HG03060 (cell line): ENCODE measurements around the gene PDE1C.

Experiments used
- ATAC-seq: cut with Tn5 transposase; IDR thresholded peaks from one replicate; pipeline ENCODE4 v1.9.1; 2021; ENCODE audit warnings: low read depth, moderate number of reproducible peaks; ENCODE audit not compliant: unreplicated experiment

PDE1C gene

GRCh38 chr7:31788883-31789680 lies 281.1 kb downstream of the PDE1C start:
- ATAC-seq: no peak

- no peak for ATAC-seq
Observed at GRCh38 chr7:31788445-31788844, 281.8 kb downstream of the PDE1C start.

- ATAC-seq: no peak
Observed at GRCh38 chr7:31786326-31786725, 283.9 kb downstream of the PDE1C start.

GRCh38 chr7:31785101-31785500 lies 285.1 kb downstream of the PDE1C start:
- no peak for ATAC-seq

- no peak for ATAC-seq
Observed at GRCh38 chr7:31783221-31783620, 287.0 kb downstream of the PDE1C start.

GRCh38 chr7:31782411-31782991 lies 287.7 kb downstream of the PDE1C start:
- ATAC-seq: peak; percentile 88

- no peak for ATAC-seq
Observed at GRCh38 chr7:31778296-31778695, 291.9 kb downstream of the PDE1C start.

- no peak for ATAC-seq
Observed at GRCh38 chr7:31776616-31777015, 293.6 kb downstream of the PDE1C start.

- ATAC-seq: no peak
Observed at GRCh38 chr7:31775556-31775955, 294.7 kb downstream of the PDE1C start.

- no peak for ATAC-seq
Observed at GRCh38 chr7:31772211-31772610, 298.0 kb downstream of the PDE1C start.

- no peak for ATAC-seq
Observed at GRCh38 chr7:31767686-31768358, 302.4 kb downstream of the PDE1C start.

- ATAC-seq: no peak
Observed at GRCh38 chr7:31764462-31764861, 305.7 kb downstream of the PDE1C start.

GRCh38 chr7:31763548-31763947 lies 306.7 kb downstream of the PDE1C start:
- ATAC-seq: no peak

GRCh38 chr7:31761646-31762045 lies 308.6 kb downstream of the PDE1C start:
- no peak for ATAC-seq

GRCh38 chr7:31758755-31759154 lies 311.5 kb downstream of the PDE1C start:
- ATAC-seq: no peak

- ATAC-seq: no peak
Observed at GRCh38 chr7:31751726-31752125, 318.5 kb downstream of the PDE1C start.

GRCh38 chr7:31748084-31748483 lies 322.1 kb downstream of the PDE1C start:
- ATAC-seq: no peak

GRCh38 chr7:31747553-31747952 lies 322.7 kb downstream of the PDE1C start:
- no peak for ATAC-seq

GRCh38 chr7:31744294-31744874 lies 325.8 kb downstream of the PDE1C start:
- no peak for ATAC-seq

GRCh38 chr7:31741852-31742251 lies 328.4 kb downstream of the PDE1C start:
- ATAC-seq: no peak
